Activated naive CD4-positive, alpha-beta T cell treated with anti-CD3 and anti-CD28 coated beads, Interleukin-2, amount 50 U/mL, for 24 hours (primary cell): ENCODE results near the gene PDE6B.
A peak's percentile ranks its signal among the peaks of the same experiment; 100 is the strongest.
"Not testable (repeated sequence)": the region's sequence is repeated elsewhere in the genome, so short reads cannot be mapped to it uniquely, and the experiment has no call there.

Experiments used
- H3K27ac Mint-ChIP-seq: one replicate; pipeline ENCODE4 v1.8.0; 2021; ENCODE audit warnings: mild to moderate bottlenecking, mixed read lengths
- H3K27me3 Mint-ChIP-seq: one replicate; pipeline ENCODE4 v1.8.0; 2021; ENCODE audit warnings: mixed read lengths
- H3K36me3 Mint-ChIP-seq: one replicate; pipeline ENCODE4 v1.8.0; 2021; ENCODE audit warnings: mixed read lengths
- H3K4me1 Mint-ChIP-seq: one replicate; pipeline ENCODE4 v1.8.0; 2021; ENCODE audit warnings: mixed read lengths
- H3K4me3 Mint-ChIP-seq: one replicate; pipeline ENCODE4 v1.8.0; 2021; ENCODE audit warnings: mild to moderate bottlenecking, mixed read lengths
- H3K9me3 Mint-ChIP-seq: one replicate; pipeline ENCODE4 v1.8.0; 2021; ENCODE audit warnings: mixed read lengths

PDE6B gene

DNA sequence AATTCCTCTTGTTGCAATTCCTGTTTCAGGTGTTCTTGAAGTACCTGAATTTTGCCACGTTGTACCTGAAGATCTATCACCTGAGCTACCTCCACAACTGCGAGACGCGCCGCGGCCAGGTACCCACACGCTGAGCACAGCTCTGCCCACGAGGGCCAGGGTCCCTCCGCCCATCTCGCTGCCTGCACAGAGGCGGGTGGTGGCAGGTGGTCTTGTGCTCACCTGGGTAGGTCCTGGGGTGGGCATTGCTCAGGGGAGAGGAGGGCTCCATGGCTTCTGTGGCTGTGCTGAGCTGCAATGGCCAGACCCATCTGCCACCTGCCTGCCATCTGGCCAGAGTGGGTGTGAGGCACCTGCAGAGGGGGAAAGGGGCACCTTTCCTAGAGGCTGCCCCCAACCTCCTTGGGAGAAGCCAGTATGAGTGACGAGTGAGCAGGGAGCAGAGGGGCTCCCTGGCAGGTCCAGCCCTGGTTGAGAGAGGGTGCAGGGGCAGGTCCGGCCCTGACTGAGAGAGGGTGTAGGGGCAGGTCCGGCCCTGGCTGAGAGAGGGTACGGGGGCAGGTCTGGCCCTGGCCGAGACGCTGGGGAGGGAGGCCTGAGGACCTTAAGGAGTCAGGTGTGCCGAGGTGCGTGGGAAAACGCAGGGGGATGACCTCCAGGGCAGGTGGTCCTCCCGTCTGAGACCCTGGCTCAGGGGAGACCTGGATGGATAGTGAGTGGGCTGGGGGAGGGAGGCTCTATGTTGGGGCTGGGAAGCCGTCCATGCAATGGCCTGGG, 10.7 kb downstream of the PDE6B start:
- H3K9me3 Mint-ChIP-seq, result peaks cover 8% of the 10 kb centered on the region
- no peak overlapping the region for H3K4me3 Mint-ChIP-seq
- no peaks in the 10 kb centered on the region for H3K4me1 Mint-ChIP-seq
- H3K36me3 Mint-ChIP-seq, result no peaks in the 10 kb centered on the region
- peaks cover 7% of the 10 kb centered on the region for H3K27me3 Mint-ChIP-seq
- H3K27ac Mint-ChIP-seq, result no peak overlapping the region

DNA sequence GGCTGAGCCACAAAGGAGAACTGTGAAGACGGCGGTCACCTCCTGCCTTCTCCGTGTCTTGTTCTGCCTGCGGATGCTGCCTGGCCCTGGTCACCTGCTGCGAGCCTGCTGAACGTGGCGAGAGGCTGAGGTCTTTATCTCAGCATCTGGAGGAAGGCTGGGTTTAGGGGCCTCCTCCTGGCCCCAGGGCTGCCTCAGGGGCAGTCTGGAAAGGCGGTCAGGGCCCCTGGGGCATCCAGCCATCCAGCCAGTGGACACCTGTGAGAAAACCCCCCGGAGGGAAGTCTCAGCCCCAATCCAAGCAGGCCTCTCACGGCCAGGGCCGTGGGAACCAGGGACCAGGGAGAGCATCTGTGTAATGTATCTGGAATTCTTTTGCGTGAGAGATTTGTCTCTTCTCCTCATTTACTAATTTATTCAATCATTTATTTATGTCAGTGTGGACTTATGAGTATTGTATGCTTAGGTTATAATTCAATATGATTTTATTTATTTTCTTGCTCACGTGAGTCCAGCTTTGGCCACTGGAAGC, 11.3 kb downstream of the PDE6B start:
- Mint-ChIP-seq H3K9me3 (peaks cover 10% of the 10 kb centered on the region), H3K27ac (no peak overlapping the region), H3K36me3 (no peaks in the 10 kb centered on the region), H3K4me1 (no peaks in the 10 kb centered on the region), H3K4me3 (no peak overlapping the region), H3K27me3 (peaks cover 7% of the 10 kb centered on the region)

DNA sequence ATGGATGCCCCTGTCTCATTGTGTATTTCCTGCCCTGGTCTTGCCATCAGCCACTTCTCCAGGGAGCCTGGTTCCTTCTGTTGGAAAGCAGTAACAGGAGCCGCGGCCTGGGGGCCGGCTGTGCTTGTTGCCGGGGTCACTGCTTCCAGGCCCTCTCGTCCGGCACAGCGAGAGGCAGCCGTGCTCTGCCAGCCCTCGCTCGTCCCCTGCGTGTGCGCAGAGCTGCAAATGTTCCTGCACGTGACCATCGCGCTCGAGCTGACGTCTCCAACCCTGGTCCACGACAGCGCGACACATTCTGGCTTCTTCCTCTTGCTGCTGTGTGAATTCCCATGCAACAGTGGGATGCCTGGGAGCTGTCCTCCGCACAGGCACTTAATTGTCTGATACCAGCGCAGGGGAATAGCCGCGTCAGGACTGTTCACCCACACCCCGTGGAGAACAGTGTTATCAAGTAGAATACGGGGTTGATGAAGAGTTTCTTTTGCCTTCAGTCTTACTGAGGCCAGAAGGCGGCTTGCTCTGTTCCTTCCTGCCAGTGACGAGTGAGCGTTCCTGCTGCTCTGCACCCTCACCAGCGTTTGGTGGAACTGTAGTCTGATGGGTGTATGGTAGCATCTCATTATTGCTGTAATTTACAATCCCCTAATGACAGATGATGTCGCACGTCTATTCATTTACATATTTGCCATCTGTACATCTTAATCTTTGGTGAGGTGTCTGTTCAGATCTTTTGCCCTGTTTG, 12.3 kb downstream of the PDE6B start:
- Mint-ChIP-seq H3K4me3 (no peak overlapping the region), H3K27ac (no peak overlapping the region), H3K4me1 (no peaks in the 10 kb centered on the region), H3K27me3 (peaks cover 7% of the 10 kb centered on the region), H3K9me3 (peaks cover 7% of the 10 kb centered on the region), H3K36me3 (no peaks in the 10 kb centered on the region)

DNA sequence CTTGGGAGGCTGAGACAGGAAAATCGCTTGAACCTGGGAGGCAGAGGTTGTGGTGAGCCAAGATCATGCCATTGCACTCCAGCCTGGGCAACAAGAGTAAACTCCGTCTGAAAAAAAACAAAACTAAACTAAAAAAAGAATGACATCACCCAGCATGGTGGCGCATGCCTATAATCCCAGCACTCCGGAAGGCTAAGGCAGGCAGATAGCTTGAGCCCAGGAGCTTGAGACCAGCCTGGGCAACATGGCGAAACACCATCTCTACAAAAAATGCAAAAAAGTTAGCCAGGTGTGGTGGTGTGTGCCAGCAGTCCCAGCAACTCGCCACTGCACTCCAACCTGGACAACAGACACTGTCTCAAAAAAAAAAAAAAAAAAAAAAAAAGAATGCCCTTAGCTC, 17.0 kb downstream of the PDE6B start:
- H3K4me3 Mint-ChIP-seq, H3K27ac Mint-ChIP-seq, H3K36me3 Mint-ChIP-seq, H3K9me3 Mint-ChIP-seq, H3K4me1 Mint-ChIP-seq: not testable (repeated sequence)
- H3K27me3 Mint-ChIP-seq, result peaks cover 16% of the 10 kb centered on the region

DNA sequence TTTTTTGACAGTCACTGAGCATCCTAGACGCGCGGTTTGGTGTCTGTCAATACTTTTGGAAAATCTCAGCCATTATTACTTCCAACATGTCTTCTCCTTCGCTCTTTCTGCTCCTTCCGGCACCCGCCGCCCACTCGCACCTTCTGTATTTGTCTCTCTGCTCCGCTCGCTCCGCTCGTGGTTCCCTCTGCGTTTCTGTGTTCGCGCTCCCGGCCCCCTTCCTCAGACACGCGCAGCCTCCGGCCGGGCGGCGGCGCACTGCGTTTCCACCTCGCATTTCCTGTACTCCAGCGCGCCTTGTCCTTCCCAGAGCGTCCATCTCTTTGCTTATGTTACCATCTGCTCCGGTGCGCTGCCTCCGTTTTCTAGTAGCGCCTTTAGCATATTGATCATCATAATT, 21.1 kb downstream of the PDE6B start:
- Mint-ChIP-seq H3K36me3 (peaks cover 2% of the 10 kb centered on the region), H3K27me3 (peaks cover 9% of the 10 kb centered on the region), H3K4me3 (peak overlapping the region; percentile 77), H3K9me3 (no peaks in the 10 kb centered on the region), H3K27ac (peak overlapping the region; percentile 74), H3K4me1 (peaks cover 9% of the 10 kb centered on the region)

DNA sequence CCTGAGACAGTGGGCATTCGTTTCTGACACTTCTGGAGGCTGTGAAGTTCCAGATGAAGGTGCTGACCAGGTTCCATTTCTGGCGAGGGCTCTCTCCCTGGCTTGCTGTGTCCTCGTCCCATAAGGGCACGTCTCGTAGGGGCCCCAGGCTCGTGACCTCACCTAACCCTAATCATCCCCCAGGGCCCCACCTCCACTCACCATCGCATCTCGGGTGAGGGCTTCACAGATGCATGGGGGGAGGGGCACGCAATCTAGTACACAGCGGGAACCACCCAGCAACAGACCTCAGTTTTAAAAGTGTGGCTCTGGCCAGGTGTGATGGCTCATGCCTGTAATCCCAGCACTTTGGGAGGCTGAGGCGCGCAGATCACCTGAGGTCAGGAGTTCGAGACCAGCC, 22.1 kb downstream of the PDE6B start:
- Mint-ChIP-seq H3K27me3 (peaks cover 9% of the 10 kb centered on the region), H3K4me3 (no peak overlapping the region), H3K4me1 (peaks cover 9% of the 10 kb centered on the region), H3K36me3 (peaks cover 2% of the 10 kb centered on the region), H3K9me3 (no peaks in the 10 kb centered on the region), H3K27ac (no peak overlapping the region)

DNA sequence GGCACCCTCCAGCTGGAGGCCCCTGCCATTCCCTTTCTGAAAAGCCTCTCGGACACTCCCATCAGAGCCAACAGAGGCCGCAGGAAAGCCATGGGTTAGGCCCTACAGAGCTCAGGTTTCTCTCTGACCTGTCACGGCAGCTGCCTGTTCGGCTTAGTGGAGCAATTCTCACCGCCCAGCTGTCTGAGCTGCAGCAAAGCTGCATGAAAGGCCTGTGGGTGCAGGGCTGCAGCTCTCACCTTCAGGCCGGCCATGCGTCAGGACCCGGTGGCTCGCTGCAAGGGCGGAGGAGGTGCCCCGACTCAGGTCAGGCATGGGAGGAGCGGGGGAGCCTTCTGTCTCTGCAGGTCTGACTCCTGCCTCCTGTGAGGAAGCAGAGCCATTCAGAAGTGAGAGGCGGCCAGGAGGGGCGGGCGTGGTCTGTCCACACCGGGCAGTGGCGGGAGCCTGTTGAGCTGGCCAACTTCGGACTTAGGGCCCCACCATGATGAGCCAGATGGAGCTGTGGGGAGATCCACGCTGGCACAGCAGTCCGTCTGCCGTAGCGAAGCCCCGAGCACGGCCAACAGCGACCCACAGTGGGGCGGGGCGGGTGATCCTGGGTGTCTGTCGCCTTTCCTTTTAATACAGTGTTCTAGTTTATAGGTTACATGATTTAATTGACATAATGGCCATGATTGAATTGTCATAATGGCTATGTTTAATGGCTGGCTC, 23.4 kb downstream of the PDE6B start:
- H3K9me3 Mint-ChIP-seq, result no peaks in the 10 kb centered on the region

DNA sequence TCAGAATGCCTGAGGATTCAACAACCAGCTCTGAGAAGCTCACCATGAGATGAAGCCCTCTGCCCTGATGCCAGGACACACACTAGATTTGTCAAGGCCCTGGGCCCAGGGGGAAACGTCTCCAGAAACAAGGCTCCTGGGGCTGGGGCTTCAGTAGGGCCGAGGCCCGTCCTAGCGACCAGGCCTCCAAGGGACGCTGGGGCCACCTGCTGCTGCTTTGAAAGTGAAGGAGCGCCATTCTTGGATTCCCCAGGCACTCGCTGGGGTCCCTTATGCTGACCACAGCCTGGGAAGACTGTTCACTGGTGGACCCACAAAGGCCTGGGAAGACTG, 23.9 kb downstream of the PDE6B start:
- Mint-ChIP-seq H3K4me1 (peaks cover 9% of the 10 kb centered on the region), H3K9me3 (no peaks in the 10 kb centered on the region), H3K4me3 (no peak overlapping the region), H3K27me3 (peaks cover 6% of the 10 kb centered on the region), H3K36me3 (peaks cover 2% of the 10 kb centered on the region), H3K27ac (no peak overlapping the region)

More for the DNA sequence above, 23.4 kb downstream of the PDE6B start:
- peaks cover 2% of the 10 kb centered on the region for H3K36me3 Mint-ChIP-seq
- H3K4me1 Mint-ChIP-seq, result peaks cover 9% of the 10 kb centered on the region
- no peak overlapping the region for H3K4me3 Mint-ChIP-seq
- no peak overlapping the region for H3K27ac Mint-ChIP-seq
- H3K27me3 Mint-ChIP-seq, result peaks cover 6% of the 10 kb centered on the region

DNA sequence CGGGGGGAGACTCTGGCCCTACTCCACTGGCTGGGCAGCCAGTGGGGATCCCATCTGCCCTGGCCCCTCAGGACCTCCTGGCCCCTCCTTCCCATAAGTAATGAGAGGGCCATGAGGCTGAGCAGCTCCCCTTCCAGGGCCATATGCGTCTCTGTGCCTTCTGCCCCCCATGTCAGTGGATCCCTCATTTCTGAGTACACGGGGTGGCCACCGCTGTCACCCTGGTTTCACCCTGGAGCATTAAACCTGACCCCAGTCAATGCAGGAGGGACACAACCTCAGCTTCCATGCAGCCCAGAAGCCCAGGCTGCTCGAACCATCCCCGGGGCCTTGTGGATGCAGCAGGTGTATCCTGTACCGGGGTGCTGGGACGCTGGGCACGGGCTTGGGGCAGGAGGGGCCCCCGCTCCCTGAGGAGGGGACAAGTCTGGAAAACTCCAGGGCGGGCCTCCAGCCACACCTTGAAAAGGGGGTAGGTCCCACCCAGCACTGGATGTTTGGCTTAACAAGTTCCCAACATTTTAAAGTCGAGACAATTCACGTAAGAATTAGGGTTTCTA, 24.5 kb downstream of the PDE6B start:
- Mint-ChIP-seq H3K36me3 (peaks cover 2% of the 10 kb centered on the region), H3K4me3 (no peak overlapping the region), H3K9me3 (no peaks in the 10 kb centered on the region), H3K27me3 (peaks cover 6% of the 10 kb centered on the region), H3K27ac (no peak overlapping the region), H3K4me1 (peaks cover 9% of the 10 kb centered on the region)

DNA sequence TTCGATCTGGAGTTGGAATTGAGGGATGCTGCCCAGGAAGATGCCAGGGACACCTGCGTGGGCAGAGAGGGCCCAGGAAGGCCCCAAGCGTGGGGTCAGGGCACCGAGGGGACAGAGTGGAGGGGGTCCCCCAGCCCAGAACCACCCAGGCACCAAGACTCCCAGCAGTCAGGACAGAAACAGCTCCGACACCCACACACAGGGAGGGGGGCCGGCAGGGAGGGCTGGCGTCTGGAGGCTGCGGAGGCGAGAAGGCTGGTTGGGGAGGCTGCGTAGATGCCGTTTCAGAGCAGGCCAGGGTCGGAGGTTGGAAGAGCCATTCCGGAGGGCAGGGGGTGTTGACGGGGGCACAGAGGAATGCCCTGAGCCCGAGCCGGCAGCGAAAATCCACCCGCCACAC, 25.1 kb downstream of the PDE6B start:
- Mint-ChIP-seq H3K36me3 (no peaks in the 10 kb centered on the region), H3K4me1 (peaks cover 9% of the 10 kb centered on the region), H3K9me3 (no peaks in the 10 kb centered on the region), H3K27ac (no peak overlapping the region), H3K27me3 (peaks cover 6% of the 10 kb centered on the region), H3K4me3 (no peak overlapping the region)

DNA sequence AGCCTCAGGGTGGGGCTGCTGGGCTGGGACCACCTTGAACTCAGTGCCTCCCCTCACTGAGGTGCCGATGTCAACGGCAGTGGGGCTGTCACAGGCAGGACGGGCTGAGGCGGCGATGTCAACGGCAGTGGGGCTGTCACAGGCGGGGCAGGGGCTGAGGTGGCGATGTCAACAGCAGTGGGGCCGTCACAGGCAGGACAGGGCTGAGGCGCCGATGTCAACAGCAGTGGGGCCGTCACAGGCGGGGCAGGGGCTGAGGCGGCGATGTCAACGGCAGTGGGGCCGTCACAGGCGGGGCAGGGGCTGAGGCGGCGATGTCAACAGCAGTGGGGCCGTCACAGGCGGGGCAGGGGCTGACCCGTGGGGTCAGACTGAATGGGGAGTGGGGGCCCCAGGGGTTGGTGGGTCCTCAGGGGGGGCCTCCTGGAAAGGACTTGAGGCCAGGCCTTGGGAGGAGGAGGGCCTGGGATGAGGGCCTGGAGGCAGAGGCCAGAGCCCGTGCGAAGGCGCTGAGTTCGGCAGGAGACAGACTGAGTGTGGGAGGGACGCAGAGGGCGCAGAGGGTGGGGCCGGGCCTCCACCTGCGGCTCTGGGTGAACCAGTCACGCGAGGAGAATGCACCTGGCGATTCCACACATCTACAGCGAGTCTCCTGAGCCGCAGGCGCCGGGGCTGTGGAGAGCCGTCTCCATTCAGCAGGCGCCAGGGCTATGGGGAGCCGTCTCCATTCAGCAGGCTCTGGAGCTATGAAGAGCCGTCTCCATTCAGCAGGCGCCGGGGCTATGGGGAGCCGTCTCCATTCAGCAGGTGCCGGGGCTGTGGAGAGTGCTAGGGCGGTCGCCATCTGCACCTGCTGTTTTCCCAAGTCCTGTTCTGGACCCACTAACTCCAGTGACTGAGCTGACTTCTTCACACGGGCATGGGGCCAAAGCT, 25.8 kb downstream of the PDE6B start:
- no peaks in the 10 kb centered on the region for H3K9me3 Mint-ChIP-seq
- no peak overlapping the region for H3K27ac Mint-ChIP-seq
- peaks cover 4% of the 10 kb centered on the region for H3K4me1 Mint-ChIP-seq
- no peak overlapping the region for H3K4me3 Mint-ChIP-seq
- peaks cover 4% of the 10 kb centered on the region for H3K27me3 Mint-ChIP-seq
- H3K36me3 Mint-ChIP-seq, result no peaks in the 10 kb centered on the region

DNA sequence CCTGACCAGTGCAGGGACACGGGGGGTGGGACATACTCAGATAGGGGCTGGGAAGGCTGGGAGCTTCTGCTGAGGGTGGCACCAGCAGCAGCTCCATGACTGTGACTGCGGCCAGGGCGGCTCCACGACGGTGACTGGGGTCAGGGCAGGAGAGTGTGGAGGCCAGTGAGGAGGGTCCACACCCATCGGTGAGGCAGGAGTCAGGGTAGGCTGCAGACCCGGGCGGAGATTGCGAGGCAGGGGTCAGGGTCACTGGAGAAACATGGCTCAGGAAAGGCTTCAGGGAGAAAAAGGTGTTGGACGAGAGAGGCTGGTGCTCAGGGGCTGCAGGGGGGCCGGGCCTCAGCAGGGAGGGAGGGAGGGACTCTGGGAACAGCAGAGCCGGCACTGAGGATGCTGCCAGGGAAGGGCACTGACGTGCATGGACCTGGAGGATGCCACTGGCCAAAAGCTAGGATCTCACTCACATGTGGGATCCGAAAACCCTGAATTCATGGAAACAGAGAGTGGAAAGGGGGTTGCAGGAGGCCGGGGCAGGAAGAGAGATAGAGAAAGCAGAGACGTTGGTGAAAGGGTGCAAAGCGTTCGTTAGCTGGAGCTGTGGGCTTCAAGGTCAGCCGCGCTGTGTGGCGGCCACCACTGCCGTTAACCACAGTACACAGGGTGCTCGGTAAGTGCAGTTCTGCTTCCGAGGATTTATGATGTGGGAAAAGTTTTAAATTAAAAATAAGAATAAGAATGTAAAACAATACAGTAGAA, 26.7 kb downstream of the PDE6B start:
- Mint-ChIP-seq H3K4me3 (no peak overlapping the region), H3K36me3 (no peaks in the 10 kb centered on the region), H3K27me3 (peaks cover 1% of the 10 kb centered on the region), H3K9me3 (no peaks in the 10 kb centered on the region), H3K27ac (no peak overlapping the region), H3K4me1 (no peaks in the 10 kb centered on the region)

DNA sequence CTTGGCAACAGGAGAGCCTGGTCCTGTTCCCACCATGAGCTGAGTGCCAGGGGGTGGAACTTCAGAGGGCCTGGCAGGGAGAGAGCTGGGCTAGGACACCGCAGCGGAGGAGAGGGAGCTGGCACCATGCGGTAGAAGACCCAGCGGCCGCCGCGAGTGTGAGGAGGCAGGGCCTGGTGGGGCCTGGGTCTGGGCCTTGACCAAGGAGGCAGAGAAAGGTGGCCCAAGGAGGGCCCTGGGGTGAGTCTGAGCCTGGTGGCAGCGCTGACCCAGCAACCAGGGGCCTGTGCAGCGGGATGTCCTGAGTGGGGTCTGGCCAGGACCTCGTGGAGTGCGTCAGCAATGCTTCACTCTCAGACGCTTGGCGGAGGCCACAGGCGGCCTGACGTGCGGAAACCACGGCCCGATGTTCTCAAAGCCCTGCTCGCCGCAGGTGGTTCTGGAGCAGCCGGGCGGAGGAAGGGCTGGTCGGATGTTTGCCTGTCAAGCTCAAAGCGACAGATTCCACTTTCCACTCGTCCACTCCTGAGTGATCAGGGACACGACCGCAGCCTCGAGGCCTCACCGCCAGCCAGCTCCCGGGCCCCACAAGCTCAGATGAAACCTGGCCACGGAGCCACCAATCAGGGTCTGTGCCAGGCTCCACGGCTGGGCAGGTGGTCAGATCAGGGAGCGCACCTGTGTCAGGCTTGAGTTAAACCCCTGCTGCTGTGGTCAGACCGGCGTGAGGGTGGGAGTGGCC, 27.9 kb downstream of the PDE6B start:
- Mint-ChIP-seq H3K27ac (no peak overlapping the region), H3K4me1 (no peaks in the 10 kb centered on the region), H3K36me3 (no peaks in the 10 kb centered on the region), H3K27me3 (no peaks in the 10 kb centered on the region), H3K9me3 (no peaks in the 10 kb centered on the region), H3K4me3 (no peak overlapping the region)
